Ramos (cell line): ENCODE measurements around the gene STPG1.

Source experiments
- in situ Hi-C: fragments of 300-500 bp; cut with MboI; formaldehyde crosslinking; loops from one replicate; pipeline ENCODE4 v1.14.3; 2022; ENCODE audit warnings: low sequenced_read_pairs; ENCODE audit not compliant: unreplicated experiment

The STPG1 gene

DNA sequence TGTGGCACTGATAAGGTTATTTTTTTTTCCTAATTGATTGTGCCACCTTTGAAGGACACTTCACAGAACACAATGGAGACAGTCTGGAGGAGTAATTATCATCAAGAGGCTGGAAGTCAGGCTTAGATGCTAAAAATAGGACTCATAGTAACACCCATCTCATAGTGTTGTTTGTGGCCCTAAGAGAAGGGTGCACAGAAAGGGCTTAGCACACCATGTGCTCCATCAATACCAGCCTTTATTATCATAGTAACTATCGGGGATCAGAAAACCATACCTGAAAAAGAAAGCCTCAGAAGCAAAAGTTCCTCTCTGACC lies 13.9 kb upstream of the STPG1 start:
- in situ Hi-C loops: no loop called here

DNA sequence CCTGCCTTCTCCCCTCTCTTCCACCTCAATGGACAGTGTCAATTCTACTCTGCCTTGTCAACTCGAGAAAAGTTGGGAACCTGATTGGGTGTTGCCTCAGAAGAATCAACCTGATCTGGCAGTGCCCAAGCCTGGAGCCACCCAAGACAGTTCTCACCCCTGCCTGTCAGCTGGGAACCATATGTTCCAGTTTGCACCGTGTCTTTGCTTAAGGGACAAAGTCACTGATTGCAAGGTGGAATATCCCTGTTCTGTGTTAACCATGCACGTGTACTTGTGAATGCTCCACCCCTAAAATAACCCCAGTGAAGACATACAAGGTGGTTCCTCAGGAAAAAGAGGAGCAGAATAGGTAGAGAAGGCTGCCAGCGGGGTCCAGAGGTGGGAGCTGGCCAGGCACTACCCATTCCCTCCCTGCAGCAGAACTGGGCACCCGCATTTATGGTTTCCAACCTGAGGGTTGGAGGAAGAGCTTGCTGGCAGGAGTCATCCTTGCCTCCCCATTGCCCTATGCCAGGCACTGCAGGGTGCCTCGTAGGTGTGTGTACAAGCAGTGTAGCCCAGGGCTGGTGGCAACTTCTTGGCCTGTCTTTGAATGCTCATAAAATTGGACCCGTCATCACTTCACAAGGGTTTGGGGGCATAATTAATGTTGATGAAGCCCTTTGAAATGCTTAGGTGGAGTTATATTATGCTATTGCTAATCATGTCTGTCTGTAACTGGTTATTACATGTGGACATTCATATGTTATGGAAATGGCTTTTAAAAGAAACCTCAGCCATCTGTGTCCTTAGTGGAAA lies 13.4 kb upstream of the STPG1 start:
- in situ Hi-C loops: no loop called here

DNA sequence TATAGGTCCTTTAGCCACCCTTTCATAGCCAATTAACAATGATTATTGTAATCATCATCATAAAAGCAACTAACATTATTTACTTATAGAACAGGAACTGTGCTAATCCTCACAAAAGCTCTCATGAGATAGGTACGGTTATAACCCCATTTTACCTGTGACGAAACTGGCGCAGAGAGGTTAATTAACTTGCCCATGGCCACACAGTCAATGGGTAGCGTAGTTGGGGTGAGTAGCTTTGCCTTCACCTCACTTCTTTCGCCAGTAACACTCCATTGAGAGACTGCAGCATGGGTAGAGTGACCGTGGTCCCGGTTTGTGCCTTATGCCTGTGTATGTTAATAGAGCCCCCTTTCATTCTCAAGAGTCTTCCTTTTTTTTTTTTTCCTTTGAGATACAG lies 12.3 kb upstream of the STPG1 start:
- in situ Hi-C loops: no loop called here

DNA sequence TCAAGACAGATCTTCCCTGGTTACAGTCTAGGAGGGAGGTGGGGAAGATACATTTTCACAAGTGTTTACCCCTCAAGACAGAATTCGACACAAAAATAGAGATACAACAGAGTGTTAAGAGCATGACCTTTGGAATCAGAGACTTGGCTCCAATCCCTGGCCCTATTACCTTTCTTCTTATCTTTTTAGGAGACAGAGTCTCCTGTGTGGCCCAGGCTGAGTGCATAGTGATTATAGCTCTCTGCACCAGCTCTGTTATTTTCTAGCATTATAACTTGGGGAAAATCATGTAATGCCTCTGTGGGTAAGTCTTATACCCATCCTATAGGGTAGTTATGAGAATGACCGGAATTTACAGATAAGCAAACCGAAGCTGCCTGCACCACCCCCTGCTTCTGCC lies 11.9 kb upstream of the STPG1 start:
- in situ Hi-C loops: no loop called here

DNA sequence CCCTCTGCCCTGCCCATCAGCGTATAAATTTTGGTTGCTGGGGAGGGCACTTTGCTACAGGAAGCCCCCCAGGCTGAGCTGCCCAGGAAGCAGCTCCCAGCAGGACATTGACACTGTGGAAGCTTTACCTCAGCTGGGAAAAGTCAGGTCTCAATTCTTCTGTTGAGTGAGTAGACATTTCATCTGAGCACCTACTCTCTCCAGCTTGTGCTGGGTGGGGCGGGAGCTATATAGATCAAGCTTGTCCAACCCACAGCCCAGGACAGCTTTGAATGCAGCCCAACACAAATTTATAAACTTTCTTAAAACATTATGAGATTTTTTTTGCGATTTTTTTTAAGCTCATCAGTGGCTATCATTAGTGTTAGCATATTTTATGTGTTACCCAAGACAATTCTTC lies 11.4 kb upstream of the STPG1 start:
- in situ Hi-C loops: no loop called here

DNA sequence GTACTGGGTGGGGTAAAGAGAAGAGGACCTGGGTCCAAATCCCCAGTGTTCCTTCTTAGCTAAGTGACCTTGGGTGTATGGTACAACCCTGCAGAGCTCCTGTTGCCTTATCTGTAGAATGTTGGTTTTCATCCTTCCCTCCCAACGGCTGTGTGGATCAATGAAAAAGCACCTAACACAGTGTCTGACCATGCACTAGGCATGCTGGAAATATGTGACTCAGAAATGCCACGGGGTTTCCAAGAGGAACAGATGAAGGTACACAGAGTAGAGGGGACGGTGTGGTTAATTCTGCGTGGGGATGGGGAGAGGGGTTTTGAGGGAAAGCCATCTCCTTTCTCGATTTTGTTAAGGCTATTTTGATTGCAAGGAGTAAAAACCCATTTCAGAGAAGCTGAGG lies 10.6 kb upstream of the STPG1 start:
- in situ Hi-C loops: no loop called here

DNA sequence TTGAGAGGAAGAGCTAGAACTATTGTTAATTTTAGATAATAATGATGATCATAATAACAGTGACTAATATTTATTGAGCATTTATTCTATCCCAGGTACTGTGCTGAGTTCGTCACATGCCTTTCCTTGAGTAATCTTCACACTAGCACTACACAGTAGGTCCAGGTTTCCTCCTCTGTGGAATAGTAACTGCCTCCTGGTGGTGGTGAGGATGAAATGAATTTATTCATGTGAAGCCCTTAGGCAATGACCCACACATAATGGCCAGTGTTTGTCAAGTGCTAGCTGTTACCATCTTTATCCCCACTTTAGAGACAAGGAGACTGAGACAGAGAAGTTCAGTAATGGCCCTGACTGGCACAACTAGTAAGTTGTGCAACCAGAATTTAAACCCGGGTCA lies 7.9 kb upstream of the STPG1 start:
- in situ Hi-C loops: no loop called here

DNA sequence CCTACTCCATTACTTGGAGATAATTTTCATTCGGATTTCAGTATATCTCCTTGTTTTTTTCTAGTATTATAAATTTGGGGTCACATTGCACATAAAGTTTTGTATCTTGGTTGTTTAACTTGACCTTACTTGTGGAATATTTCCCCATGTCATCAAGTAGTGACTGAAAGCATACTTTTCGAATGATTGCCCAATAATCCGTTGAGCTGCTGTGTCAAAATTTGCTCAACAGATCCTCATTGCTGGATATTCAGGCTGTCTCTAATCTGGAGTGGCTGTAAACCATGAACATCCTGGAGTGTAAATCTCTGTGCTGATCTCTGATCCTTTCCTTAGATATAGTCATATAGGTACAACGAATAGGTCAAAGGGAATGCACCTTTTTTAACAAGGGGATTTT lies 7.0 kb upstream of the STPG1 start:
- in situ Hi-C loops: no loop called here

DNA sequence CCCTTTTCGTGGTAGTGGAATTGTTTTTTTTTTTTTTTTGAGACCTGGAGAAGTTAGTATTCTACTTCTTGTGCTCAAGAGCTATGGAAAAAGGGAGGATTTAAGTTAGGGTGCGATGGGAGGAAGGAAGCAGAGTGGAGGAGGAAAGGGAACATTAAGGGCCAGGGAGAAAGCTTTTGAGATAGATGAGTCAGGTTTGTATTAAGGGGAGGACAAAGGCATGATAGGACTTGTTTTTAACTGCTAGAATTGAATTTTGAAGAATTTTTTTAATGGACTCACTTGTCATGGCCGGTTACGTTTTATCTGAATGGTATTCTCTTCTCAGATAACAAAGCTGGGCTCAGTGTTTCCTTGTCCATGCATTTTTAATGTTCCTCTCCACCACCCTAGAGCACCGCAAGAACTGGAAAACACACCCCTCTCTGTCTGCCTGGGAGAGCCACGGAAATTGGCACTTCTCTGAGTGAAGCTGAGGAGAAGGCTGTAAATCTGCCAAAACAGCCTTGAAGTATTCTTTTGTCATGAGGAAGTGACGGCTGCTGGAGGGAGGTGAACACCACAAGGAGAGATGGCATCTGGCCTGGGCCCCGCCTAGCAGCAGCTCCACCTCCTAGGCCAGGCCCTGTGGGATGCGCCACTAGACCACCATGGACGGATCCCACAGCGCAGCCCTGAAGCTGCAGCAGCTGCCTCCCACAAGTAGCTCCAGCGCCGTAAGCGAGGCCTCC lies 5.5 kb upstream of the STPG1 start:
- in situ Hi-C loops: no loop called here

DNA sequence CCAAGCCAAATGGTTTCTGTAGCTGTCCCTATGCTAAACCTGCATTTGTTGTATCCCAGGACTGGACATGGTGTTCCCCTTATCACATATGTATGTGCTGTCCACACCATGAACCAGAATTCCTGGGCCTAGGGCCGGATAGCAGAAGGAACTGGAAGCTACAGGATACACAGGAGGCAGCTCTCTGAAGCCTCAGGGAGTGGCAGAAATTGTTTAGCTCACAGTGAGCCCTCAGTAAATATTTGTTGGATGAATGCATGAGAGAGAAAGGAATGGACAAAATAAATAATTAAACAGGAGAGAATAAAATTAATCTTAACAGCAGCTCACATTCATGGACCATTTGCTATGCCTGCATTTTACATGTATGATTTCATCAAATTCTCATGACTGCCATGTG lies 4.1 kb upstream of the STPG1 start:
- in situ Hi-C loops: no loop called here

DNA sequence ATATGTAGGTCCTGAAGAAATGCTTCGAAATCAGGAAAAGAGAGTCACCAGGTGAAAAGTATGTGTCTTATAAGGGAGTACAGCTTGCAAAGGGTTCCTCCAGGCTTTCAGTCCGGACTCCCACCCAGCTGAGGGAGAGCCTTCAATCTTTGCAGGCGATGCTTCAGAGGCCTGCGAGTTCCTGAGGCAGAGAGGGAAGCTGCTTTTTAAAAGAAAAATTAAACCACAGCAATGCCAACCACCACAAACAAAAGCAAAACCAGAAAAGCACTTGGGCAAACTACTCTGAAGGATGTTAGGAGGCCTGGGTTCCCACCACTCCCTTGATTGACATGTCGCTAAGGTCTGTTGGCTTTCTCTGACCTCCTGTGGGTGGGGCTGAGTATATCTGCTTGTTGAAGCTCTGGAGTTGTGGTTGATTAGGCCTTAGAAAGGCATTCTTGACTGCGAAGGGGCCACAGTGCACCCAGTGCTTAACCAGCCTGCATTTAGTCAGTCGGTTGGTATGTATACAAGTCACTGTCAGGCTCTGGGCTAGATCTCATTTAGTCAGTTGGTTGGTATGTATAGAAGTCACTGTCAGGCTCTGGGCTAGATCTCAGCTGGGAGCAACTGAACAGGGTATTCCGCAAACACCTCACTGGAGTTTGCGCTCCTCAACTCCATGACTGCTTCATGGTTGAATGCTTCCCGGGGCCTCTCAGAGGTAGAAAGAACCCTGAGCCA lies 3.2 kb upstream of the STPG1 start:
- in situ Hi-C loops: no loop called here

DNA sequence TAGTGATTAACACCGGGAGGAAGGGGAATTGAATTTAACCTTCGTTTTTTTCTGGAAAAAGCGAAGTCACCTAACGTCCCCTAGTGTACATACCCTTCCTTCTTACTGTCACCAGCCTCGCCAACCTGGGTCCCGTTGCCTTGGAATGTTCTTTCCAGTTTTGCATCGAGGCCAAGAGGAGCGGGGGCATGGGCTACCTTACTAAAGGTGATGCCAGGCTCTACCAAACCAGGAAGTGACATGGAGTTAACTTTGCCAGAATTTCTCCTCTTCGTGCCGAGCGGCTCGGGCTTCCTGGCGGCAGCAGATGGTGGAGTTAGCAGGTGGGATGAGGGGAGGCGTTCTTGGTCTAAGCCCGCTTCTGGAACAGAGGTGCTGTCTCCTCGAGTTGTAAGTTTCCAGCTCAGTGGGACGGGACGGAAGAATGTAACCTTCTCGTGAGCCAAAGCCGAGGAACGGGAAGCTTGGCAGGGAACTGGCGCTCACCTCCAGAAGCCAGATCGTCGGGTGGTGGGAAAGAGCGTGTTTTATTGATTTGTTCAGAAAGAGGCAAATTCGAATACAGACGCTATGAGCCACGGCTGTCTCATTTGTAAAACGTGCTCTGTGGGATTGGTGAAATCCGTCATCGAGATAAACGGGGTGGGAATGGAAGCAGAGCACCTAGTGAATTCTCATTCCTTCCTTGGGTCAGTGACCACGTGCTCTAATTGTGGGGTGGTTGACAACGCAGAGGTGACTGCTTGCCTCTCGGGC lies 2.5 kb upstream of the STPG1 start:
- in situ Hi-C loops: no loop called here

DNA sequence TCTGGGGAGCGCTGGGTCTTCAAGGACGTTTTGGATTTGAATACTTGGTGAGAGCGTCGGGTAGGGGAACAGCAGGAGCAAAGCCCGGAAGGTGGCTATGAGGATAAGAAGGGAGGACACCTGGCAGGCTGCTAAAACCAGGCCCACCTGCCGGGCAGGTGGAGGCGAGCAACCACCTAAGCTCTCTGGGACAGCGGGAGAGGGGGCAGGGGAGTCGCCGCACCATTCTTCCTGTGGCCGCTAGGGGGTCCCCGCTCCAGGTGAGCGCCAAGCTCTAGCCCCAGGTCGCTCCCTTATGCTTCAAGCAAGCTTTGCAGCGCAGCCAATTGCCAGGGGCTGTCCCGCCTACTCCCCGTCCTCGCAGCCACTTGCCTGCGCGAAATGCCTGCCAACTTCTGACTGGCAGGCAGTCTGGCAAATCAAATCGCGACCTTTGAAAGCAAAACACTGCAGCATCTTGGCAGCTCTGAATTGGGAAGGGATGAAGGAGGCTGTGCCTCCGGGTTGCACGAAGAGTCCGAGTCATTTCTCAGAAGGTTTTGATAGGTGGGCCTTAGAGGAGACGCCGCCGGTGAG lies 1.8 kb upstream of the STPG1 start, which contains the start of gene NIPAL3:
Gene NIPAL3, plus strand, starts transcription at position 469 of the 576 bp plus-strand sequence. CDS start 3,746 bp downstream, outside the sequence.
- in situ Hi-C loops: no loop called here

DNA sequence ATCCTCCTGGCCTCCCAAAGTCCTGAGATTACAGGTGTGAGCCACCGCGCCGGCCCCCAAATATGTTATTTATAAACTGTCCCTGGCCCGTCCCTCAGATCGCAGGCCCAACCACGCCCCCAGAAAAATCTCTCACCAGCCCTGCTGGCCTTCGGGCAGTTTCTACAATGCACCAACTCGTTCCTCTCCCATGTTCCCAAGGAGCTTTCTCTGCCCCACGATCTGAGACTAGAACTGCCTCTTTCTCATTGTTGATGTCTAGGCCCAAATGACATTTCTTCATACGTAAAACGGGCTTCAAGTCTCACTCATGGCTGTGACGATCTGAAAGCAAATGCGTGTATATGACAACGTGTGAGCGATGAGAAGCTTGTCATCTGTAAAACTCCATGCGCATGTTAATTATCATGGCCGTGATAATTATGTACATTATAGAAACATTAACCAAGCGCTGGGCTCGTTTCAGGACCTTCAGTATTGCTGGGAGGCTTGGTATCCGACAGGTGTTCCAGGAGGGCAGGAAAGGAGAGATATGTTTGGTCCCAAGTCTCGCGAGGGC lies 1.3 kb upstream of the STPG1 start:
- in situ Hi-C loops: no loop called here

DNA sequence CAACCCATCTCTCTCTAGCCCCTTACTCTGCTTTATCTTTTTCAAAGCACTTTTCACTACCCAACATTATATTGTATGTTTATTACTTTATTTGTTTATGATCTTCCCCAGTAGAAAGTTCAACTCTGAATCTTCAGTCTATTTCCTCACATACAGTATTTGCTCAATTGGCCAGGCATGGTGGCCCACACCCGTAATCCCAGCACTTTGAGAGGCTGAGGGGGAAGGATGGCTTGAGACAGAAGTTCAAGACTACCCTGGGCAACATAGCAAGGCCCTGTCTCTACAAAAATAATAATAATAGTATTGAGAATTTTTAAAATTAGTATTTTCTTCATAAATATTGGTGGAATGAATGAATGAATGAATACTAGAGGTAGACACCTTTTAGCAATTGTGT lies 1.2 kb downstream of the STPG1 start:
- in situ Hi-C loops: no loop called here

DNA sequence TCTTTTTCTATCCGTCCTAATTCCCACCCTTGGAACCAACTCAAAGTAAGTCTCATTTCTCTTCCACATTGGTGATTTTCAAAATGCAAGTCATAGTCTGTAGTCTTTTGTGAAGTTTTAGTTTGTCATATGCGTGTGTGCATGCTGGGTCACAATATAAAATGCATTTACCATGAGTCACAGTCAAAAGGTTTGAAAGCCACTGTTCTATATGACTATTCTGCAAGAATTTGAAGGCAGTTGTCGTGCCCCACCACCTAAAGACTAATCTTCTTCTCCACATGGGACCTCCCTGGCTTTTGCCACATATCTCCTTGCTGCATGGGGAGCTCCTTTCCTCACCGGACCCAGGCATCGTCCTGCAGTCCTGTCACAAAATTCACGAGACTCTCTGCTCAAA lies 1.6 kb downstream of the STPG1 start:
- in situ Hi-C loops: no loop called here

DNA sequence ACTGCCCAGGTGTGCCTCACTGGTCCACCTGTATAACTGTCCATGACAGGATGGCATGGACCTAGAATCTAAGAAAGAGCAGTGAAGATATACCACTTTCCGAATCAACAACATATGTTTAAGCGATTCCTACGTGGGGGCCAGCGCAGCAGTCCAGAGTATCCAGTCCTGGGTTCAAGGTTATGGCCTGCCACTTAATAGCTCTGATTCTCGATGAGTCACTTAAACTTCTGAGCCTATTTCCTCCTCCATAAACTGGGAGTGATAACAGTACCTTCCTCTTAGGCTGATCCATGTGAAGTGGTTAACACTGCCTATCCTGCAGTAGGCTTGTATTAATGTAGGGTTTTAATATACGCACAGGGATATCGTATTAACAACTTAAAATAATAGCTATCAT lies 2.8 kb downstream of the STPG1 start:
- in situ Hi-C loops: no loop called here

DNA sequence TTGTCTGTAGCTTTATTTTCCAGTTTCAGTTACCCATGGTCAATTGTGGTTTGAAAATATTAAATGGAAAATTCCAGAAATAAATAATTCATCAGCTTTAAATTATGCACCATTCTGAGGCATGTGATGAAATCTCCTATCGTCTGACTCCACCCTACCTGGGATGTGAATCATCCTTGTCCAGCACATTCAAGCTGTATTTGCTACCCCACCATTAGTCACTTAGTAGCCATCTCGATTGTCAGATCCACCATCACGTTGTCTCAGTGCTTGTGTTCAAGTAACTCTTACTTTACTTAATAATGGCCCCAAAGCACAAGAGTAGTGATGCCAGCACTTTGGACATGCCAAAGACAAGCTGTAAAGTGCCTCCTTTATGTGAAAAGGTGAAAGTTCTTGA lies 4.0 kb downstream of the STPG1 start:
- in situ Hi-C loops: no loop called here

DNA sequence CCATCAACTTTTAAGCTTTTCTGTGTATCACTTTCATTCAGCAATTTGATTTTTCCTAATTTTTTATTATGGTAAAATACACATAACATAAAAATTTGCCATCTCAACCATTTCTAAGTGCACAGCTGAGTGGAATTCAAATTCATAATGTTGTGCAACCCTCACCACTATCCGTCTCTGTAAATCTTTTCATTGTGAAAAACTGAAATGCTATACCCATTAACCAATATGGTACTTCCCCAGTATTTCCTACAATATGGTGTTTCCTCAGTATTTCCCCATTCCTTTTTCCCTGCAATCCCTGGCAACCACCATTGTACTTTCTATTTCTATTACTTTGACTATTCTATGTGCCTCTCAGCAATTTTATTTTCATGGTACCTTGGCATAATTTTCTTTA lies 6.8 kb downstream of the STPG1 start:
- in situ Hi-C loops: no loop called here

DNA sequence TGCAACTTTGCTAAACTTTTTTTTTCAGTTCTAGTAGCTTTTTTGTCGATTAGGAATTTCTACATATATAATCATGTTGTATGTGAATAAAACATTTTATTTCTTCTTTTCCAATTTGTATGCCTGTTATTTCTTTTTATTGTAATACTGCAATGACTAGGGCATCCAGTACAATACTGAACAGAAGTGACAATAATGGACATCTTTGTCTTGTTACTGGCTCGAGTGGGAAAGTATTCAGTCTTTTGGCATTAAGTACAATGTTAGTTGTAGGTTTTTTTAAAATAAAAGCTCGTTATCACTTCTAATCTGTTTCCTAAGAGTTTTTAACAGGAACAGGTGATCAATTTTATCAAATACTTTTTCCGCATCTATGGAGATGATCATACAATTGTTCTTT lies 9.8 kb downstream of the STPG1 start:
- in situ Hi-C loops: no loop called here
